GM12878 (cell line): ENCODE results near the gene SPATA31C1. TPM values are rescaled to one million over a fixed set of nuclear protein-coding genes. Genes with fewer than 3 reads are reported as not detected.

Experiments
- ATAC-seq: fragments of 200-7000 bp; cut with Tn5 transposase; 3 replicates; pipeline ENCODE4 v1.9.1; 2020; ENCODE audit warnings: mild to moderate bottlenecking, moderate library complexity
- BruUV-seq: library from RNA; stranded (reverse); fragments of 400-500 nt; replicated peaks from 2 replicates; lab custom pipeline; 2021; lab: Mats Ljungman, UMichigan
- CTCF ChIA-PET: fragments of 300-600 bp; sonication (Branson Sonifier 250); formaldehyde crosslinking; extraction: SDS; loops from one replicate; lab custom pipeline; 2021; ENCODE audit warnings: inconsistent platforms; lab: Yijun Ruan, JAX
- POLR2A ChIA-PET: fragments of 350-600 bp; formaldehyde crosslinking; extraction: SDS; loops from one replicate; lab custom pipeline; 2021; ENCODE audit warnings: inconsistent platforms; lab: Charles Lee
- RAD21 ChIA-PET: fragments of 300-600 bp; sonication (Branson Sonifier 250); formaldehyde crosslinking; loops from one replicate; lab custom pipeline; 2023; ENCODE audit warnings: antibody characterized with exemption; ENCODE audit not compliant: unreplicated experiment; lab: Charles Lee
- SMC1A ChIA-PET: fragments of 300-600 bp; sonication (Branson Sonifier 250); formaldehyde crosslinking; loops from one replicate; lab custom pipeline; 2023; ENCODE audit not compliant: unreplicated experiment, uncharacterized antibody; lab: Charles Lee
- DNase-seq: peaks from one replicate; pipeline ENCODE4 v3.0.0-alpha.2; 2011; ENCODE audit warnings: low read depth, low spot score
- FAIRE-seq: peaks from 3 replicates; lab custom pipeline; 2011; peaks lifted over from hg19 to GRCh38; lab: Jason Lieb, UNC
- H2AFZ ChIP-seq: 2 replicates; pipeline ENCODE4 v1.6.0; 2011; ENCODE audit warnings: low read depth, low read length, control low read depth; ENCODE audit not compliant: control insufficient read depth
- H3K27ac ChIP-seq: 2 replicates; pipeline ENCODE4 v1.5.1; 2011; ENCODE audit warnings: control low read depth; ENCODE audit not compliant: control insufficient read depth, insufficient read depth
- H3K27me3 ChIP-seq, 2 experiments: replicated peaks in 1 of 2; 2 replicates each; pipeline versions ENCODE4 v1.6.0 to v1.6.1; 2011; ENCODE audit warnings: low read length in 1 of 2; ENCODE audit not compliant: control insufficient read depth in 2 of 2, insufficient read depth in 2 of 2
- H3K36me3 ChIP-seq, 2 experiments: 2 replicates each; pipeline ENCODE4 v1.5.1; 2011; ENCODE audit warnings: low read length in 1 of 2; ENCODE audit not compliant: control insufficient read depth in 2 of 2, insufficient read depth in 2 of 2
- H3K4me1 ChIP-seq: 2 replicates; pipeline ENCODE4 v1.6.1; 2011; ENCODE audit warnings: mild to moderate bottlenecking, low read length, moderate library complexity, mixed read lengths; ENCODE audit not compliant: control insufficient read depth, insufficient read depth
- H3K4me2 ChIP-seq: 2 replicates; pipeline ENCODE4 v1.6.0; 2011; ENCODE audit warnings: control low read depth; ENCODE audit not compliant: control insufficient read depth, insufficient read depth
- H3K4me3 ChIP-seq: fragments of 200-600 bp; sonication (generic); 2 replicates; pipeline ENCODE4 v1.5.1; 2016
- H3K79me2 ChIP-seq: 2 replicates; pipeline ENCODE4 v1.6.0; 2011; ENCODE audit warnings: low read length; ENCODE audit not compliant: control insufficient read depth, insufficient read depth
- H3K9ac ChIP-seq: 2 replicates; pipeline ENCODE4 v1.8.0; 2011; ENCODE audit warnings: low read length, control low read depth, mixed read lengths; ENCODE audit not compliant: control insufficient read depth, insufficient read depth
- H3K9me3 ChIP-seq: replicated peaks from 3 replicates; pipeline ENCODE4 v1.5.1; 2011; ENCODE audit warnings: mild to moderate bottlenecking, low read length; ENCODE audit not compliant: control insufficient read depth, insufficient read depth
- H4K20me1 ChIP-seq: 2 replicates; pipeline ENCODE4 v1.6.0; 2011; ENCODE audit not compliant: control insufficient read depth, insufficient read depth
- BMI1 ChIP-seq: fragments of 450-650 bp; IDR thresholded peaks from 2 replicates; pipeline ENCODE4 v1.6.1; 2016; ENCODE audit warnings: mild to moderate bottlenecking, moderate library complexity, borderline replicate concordance
- FOS ChIP-seq: IDR thresholded peaks from 3 replicates; pipeline ENCODE4 v1.6.1; 2011; ENCODE audit warnings: borderline replicate concordance; ENCODE audit not compliant: insufficient read length; ENCODE audit errors: extremely low read depth
- KDM1A ChIP-seq: fragments of 200-600 bp; sonication (generic); IDR thresholded peaks from 2 replicates; pipeline ENCODE4 v1.6.1; 2016; ENCODE audit warnings: borderline replicate concordance
- POLR2AphosphoS5 ChIP-seq: IDR thresholded peaks from 2 replicates; pipeline ENCODE4 v1.6.1; 2011; ENCODE audit warnings: mild to moderate bottlenecking, low read length, inconsistent platforms
- SMAD5 ChIP-seq: IDR thresholded peaks from 2 replicates; pipeline ENCODE4 v1.6.1; 2016; ENCODE audit warnings: antibody characterized with exemption, low read depth
- SPI1 ChIP-seq: IDR thresholded peaks from 2 replicates; pipeline ENCODE4 v1.6.1; 2011; ENCODE audit warnings: low read depth, mild to moderate bottlenecking, low read length, moderate library complexity, borderline replicate concordance; ENCODE audit not compliant: insufficient read depth
- TAF1 ChIP-seq: IDR thresholded peaks from 2 replicates; pipeline ENCODE4 v1.6.1; 2011; ENCODE audit warnings: mild to moderate bottlenecking, low read depth, low read length, borderline replicate concordance
- YBX1 ChIP-seq: fragments of 450-650 bp; IDR thresholded peaks from 2 replicates; pipeline ENCODE4 v1.6.1; 2016; ENCODE audit warnings: antibody characterized with exemption
- WGBS: methylation state at CpG from one replicate; pipeline ENCODE4 v1.1.6; 2016; ENCODE audit warnings: low lambda C conversion rate; ENCODE audit not compliant: insufficient replicate concordance, insufficient coverage; ENCODE audit errors: missing lambda C conversion rate; 5-methylcytosine and 5-hydroxymethylcytosine counted together
- in situ Hi-C: fragments of 300-500 bp; cut with MboI; formaldehyde crosslinking; loops from 9 replicates; pipeline ENCODE4 v1.14.3; 2018; ENCODE audit warnings: mixed read lengths
- intact Hi-C: fragments of 100-400 bp; cut with micrococcal nuclease; formaldehyde crosslinking; loops from one replicate; pipeline ENCODE4 v1.14.2; 2022; ENCODE audit not compliant: unreplicated experiment
- polyA plus RNA-seq, 11 experiments: library from polyadenylated mRNA; depleted of rRNA in 4 of 11; unstranded in 6 of 11; stranded (reverse) in 5 of 11; fragments of >200 nt; fragmentation: Nextera tagmentation in 4 of 11; fragmentation: Illumina TruSeq in 1 of 11; extraction: Ambion mirVana in 4 of 11; extraction: Trizol in 1 of 11; gene quantifications; 1 replicate in 1 of 11; 2 replicates in 10 of 11; pipeline versions ENCODE4 v1.2.1 to v1.2.3, GENCODE V29; 2011 to 2016; ENCODE audit warnings: inconsistent platforms in 2 of 11, missing spikeins in 2 of 11, low read depth in 1 of 11
- total RNA-seq, 4 experiments: library from RNA; depleted of rRNA in 3 of 4; stranded (reverse); fragments of >200 nt in 3 of 4; fragmentation: Illumina TruSeq in 1 of 4; extraction: Trizol in 1 of 4; gene quantifications; 2 replicates each; pipeline versions ENCODE4 v1.2.1 to v1.2.3, GENCODE V29; 2013 to 2021

SPATA31C1 gene
- total and polyA plus RNA-seq, 10 of the 15 experiments (the other 5 are each of a cell fraction or from before 2014, with no cell fraction given), result not detected

- TF ChIP-seq YBX1, result no peak
- TF ChIP-seq SPI1, result no peak
- TF ChIP-seq TAF1, result no peak
- TF ChIP-seq POLR2AphosphoS5, result no peak
- no peak for TF ChIP-seq SMAD5
- TF ChIP-seq FOS, result no peak
- no peak for TF ChIP-seq KDM1A
Observed at GRCh38 chr9:87873607-87874303, 44.0 kb upstream of the SPATA31C1 start (continued).

- CTCF ChIA-PET, result no interaction called here
- FAIRE-seq (no peak), DNase-seq (no peak), ATAC-seq (no peak)
- RAD21 ChIA-PET, result no interaction called here
- Histone ChIP-seq H3K27me3 (no peaks in the 10 kb centered on the region), H4K20me1 (no peaks in the 10 kb centered on the region), H3K36me3 (no peaks in the 10 kb centered on the region), H3K4me1 (no peaks in the 10 kb centered on the region), H3K79me2 (no peaks in the 10 kb centered on the region), H3K27ac (no peak overlapping the region), H3K9ac (no peak overlapping the region), H3K9me3 (no peaks in the 10 kb centered on the region), H3K4me3 (no peak overlapping the region), H2AFZ (no peak overlapping the region), H3K4me2 (no peak overlapping the region)
- intact Hi-C loops (no loop called here), in situ Hi-C loops (no loop called here)
- BruUV-seq, result no TSS peak
- POLR2A ChIA-PET, result no interaction called here
- no peak for TF ChIP-seq BMI1
- SMC1A ChIA-PET, result no interaction called here
- WGBS, result 9% methylated on average over 7 of the region's 7 CpGs
Observed at GRCh38 chr9:87874304-87874623, 43.5 kb upstream of the SPATA31C1 start.
